AG04450 (cell line): ENCODE data around the gene GABPB2. TPM values are rescaled to one million over a fixed set of nuclear protein-coding genes. Genes with fewer than 3 reads are reported as not detected.

Source experiments
- CTCF ChIA-PET: fragments of 300-600, 350-600 bp; formaldehyde crosslinking; extraction: SDS; loops from one replicate; lab custom pipeline; 2022; ENCODE audit warnings: antibody characterized with exemption, inconsistent platforms; lab: Charles Lee
- POLR2A ChIA-PET: fragments of 350-600 bp; formaldehyde crosslinking; extraction: SDS; loops from one replicate; lab custom pipeline; 2021; ENCODE audit warnings: antibody characterized with exemption, inconsistent platforms; lab: Yijun Ruan, JAX
- DNase-seq: peaks from one replicate; pipeline ENCODE4 v3.0.0-alpha.2; 2011; ENCODE audit warnings: low read depth, low spot score
- H3K27ac ChIP-seq: one replicate; pipeline ENCODE4 v1.5.1; 2012; ENCODE audit warnings: low read depth, low read length, control low read depth
- H3K27me3 ChIP-seq: one replicate; pipeline ENCODE4 v1.6.0; 2012; ENCODE audit warnings: low read length; ENCODE audit not compliant: control insufficient read depth, insufficient read depth
- H3K4me3 ChIP-seq: 2 replicates; pipeline ENCODE4 v1.5.1; 2011; ENCODE audit warnings: mild to moderate bottlenecking, low read depth, low read length, control low read depth
- H3K9me3 ChIP-seq: 2 replicates; pipeline ENCODE4 v1.5.1; 2012; ENCODE audit warnings: low read length; ENCODE audit not compliant: control insufficient read depth, insufficient read depth
- polyA plus RNA-seq: library from polyadenylated mRNA; depleted of rRNA; stranded (reverse); fragments of >200 nt; gene quantifications from 2 replicates; pipeline ENCODE4 v1.2.3, GENCODE V29; 2011
- TF ChIP-seq, protein P1 (sequence below): IDR thresholded peaks from 2 replicates; pipeline ENCODE4 v1.5.1; 2011; ENCODE audit warnings: low read depth, low read length, control low read depth, inconsistent platforms

The GABPB2 gene
- polyA plus RNA-seq, 1 experiment, result 10.0 TPM

DNA sequence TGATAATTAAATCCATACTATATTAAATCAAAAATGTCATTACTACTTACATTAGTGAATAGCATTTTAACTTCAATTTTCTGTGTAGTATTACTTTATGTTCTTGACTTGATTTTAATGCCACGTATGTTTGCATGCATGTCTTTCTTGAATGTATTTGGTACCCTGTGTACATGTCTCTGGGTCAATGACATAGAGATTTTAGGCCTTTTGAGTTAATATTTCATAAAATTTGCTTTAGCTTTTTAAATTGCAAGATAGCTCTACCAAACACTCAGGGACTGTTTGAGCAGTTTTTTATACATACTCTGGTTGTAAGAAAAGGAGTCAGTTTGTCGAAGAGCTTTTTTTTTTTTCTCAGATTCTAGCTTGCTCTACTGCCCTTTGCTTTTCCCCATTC, 8.9 kb upstream of the GABPB2 start:
- Histone ChIP-seq H3K9me3 (no peaks in the 10 kb centered on the region; the same call in 1 of the 2 replicates), H3K27ac (no peak overlapping the region), H3K27me3 (no peaks in the 10 kb centered on the region), H3K4me3 (peak overlapping the region; percentile 84)
- DNase-seq, result no peak
- ChIA-PET POLR2A (interaction anchor here (0.5 kb wide), 1 partner anchor 501 kb away, joined by 5 read pairs; no protein-coding TSS in a partner anchor), CTCF (interaction anchor here (0.8 to 1.9 kb wide), 5 partner anchors 9 to 66 kb away, joined by 3 to 11 read pairs (median 7); partner anchors contain the start of genes GABPB2 and MINDY1)
- TF ChIP-seq, protein P1, sequence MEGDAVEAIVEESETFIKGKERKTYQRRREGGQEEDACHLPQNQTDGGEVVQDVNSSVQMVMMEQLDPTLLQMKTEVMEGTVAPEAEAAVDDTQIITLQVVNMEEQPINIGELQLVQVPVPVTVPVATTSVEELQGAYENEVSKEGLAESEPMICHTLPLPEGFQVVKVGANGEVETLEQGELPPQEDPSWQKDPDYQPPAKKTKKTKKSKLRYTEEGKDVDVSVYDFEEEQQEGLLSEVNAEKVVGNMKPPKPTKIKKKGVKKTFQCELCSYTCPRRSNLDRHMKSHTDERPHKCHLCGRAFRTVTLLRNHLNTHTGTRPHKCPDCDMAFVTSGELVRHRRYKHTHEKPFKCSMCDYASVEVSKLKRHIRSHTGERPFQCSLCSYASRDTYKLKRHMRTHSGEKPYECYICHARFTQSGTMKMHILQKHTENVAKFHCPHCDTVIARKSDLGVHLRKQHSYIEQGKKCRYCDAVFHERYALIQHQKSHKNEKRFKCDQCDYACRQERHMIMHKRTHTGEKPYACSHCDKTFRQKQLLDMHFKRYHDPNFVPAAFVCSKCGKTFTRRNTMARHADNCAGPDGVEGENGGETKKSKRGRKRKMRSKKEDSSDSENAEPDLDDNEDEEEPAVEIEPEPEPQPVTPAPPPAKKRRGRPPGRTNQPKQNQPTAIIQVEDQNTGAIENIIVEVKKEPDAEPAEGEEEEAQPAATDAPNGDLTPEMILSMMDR, result no peak

DNA sequence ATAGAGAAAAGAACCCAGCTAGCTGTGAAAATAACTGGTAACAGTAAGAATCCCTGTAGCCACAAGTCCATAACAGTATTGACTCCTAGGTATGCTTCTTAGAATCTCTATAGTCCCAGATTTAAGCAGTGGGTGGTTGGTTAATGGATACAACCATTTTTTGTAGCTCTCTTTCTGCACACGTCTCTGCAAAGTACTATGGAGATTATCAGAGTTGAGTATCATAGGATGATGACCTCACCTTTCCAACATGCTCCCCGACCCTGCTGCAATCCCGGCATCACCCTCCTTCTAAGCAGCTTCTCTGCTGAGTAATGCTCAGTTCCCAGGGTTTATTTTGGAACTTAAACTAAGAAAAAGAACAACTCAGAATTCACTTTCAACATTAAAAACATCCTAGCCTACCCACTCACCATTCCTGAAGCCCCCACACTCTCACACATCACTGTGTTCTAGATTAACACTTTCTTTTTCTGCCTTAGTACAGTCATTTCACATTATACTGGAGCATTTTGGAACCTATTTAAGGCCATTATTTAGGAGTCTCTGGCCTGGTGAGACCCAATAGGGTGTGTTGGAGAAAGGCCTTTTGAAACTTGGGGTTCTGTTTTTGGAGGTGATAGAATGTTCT, 7.7 kb upstream of the GABPB2 start:
- peak; percentile 66 for DNase-seq
- Histone ChIP-seq H3K9me3 (no peaks in the 10 kb centered on the region; the same call in 1 of the 2 replicates), H3K4me3 (peak overlapping the region; percentile 37), H3K27ac (peak overlapping the region; percentile 98), H3K27me3 (no peaks in the 10 kb centered on the region)
- CTCF ChIA-PET, result interaction anchor here (1.1 to 1.9 kb wide), 2 partner anchors 37 to 67 kb away, joined by 5 to 8 read pairs; no protein-coding TSS in a partner anchor
- TF ChIP-seq, protein P1, result no peak
- POLR2A ChIA-PET, result interaction anchor here (0.8 to 1.0 kb wide), 3 partner anchors 8 to 20 kb away, joined by 3 to 4 read pairs (median 3); partner anchors contain the start of gene C1orf56

DNA sequence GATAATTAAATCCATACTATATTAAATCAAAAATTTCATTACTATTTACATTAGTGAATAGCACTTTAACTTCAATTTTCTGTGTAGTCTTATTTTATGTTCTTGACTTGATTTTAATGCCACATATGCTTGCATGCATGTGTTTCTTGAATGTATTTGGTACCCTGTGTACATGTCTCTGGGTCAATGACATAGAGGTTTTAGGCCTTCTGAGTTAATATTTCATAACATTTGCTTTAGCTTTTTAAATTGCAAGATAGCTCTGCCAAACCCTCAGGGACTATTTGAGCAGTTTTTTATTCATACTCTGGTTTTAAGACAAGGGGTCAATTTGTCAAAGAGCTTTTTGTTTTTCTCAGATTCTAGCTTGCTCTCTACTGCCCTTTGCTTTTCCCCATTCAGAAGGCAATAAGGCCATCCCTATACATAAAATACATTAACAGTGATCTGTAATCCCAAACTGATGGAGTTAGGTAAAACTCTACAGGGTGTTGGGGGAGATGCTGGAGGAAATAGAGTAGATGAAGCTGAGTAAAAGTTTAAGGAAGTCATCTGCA, 5.4 kb upstream of the GABPB2 start:
- no peak overlapping the region for H3K4me3 ChIP-seq
- DNase-seq, result no peak
- no peaks in the 10 kb centered on the region; the same call in 1 of the 2 replicates for H3K9me3 ChIP-seq
- no peak overlapping the region for H3K27ac ChIP-seq
- no peaks in the 10 kb centered on the region for H3K27me3 ChIP-seq
- TF ChIP-seq, protein P1, result no peak
- CTCF ChIA-PET, result interaction anchor here (1.0 kb wide), 1 partner anchor 35 kb away, joined by 3 read pairs; no protein-coding TSS in a partner anchor
- POLR2A ChIA-PET, result no interaction called here

DNA sequence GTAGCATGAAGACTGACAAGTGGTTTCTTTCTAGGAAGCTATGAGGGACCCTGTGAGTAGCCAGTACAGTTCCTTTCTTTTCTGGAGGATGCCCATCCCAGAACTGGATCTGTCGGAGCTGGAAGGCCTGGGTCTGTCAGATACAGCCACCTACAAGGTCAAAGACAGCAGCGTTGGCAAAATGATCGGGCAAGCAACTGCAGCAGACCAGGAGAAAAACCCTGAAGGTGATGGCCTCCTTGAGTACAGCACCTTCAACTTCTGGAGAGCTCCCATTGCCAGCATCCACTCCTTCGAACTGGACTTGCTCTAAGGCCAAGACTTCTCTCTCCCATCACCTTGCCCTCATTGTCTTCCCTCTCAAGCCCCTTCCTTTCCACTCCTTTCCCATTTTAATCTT, 3.4 kb upstream of the GABPB2 start:
- no peak overlapping the region for H3K27ac ChIP-seq
- ChIA-PET CTCF (interaction anchor here (1.8 kb wide), 1 partner anchor 33 kb away, joined by 5 read pairs; no protein-coding TSS in a partner anchor), POLR2A (interaction anchor here (0.7 kb wide), 2 partner anchors 12 to 19 kb away, joined by 4 to 5 read pairs; no protein-coding TSS in a partner anchor)
- TF ChIP-seq, protein P1, result no peak
- no peak overlapping the region for H3K4me3 ChIP-seq
- H3K27me3 ChIP-seq, result no peaks in the 10 kb centered on the region
- DNase-seq, result no peak
- H3K9me3 ChIP-seq, result no peaks in the 10 kb centered on the region; the same call in 1 of the 2 replicates

DNA sequence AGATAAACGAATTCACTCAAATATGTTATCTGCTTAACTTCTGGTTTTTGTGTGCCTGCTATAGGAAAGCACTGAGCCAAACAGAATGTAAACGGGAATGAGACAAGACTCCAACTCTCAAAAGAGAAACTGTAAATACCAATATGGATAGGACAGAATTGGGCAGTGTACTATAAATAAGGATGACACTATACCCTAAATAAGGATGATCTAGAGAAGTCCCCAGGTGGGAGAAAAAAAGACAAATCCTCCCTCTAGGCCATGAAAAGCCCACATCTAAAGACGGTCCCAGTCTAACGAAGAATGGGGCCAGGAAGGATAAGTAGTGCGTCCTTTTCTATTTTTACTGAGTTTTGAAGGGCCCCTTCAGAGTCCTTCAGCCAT, 1.5 kb upstream of the GABPB2 start:
- no peak for DNase-seq
- no peak overlapping the region for H3K4me3 ChIP-seq
- POLR2A ChIA-PET, result no interaction called here
- CTCF ChIA-PET, result no interaction called here
- H3K27ac ChIP-seq, result peak overlapping the region; percentile 31
- H3K9me3 ChIP-seq, result no peaks in the 10 kb centered on the region; the same call in 1 of the 2 replicates
- H3K27me3 ChIP-seq, result no peaks in the 10 kb centered on the region
- TF ChIP-seq, protein P1, result no peak
